ENCODE measurements around the gene SLC4A8.

Gene SLC4A8

DNA sequence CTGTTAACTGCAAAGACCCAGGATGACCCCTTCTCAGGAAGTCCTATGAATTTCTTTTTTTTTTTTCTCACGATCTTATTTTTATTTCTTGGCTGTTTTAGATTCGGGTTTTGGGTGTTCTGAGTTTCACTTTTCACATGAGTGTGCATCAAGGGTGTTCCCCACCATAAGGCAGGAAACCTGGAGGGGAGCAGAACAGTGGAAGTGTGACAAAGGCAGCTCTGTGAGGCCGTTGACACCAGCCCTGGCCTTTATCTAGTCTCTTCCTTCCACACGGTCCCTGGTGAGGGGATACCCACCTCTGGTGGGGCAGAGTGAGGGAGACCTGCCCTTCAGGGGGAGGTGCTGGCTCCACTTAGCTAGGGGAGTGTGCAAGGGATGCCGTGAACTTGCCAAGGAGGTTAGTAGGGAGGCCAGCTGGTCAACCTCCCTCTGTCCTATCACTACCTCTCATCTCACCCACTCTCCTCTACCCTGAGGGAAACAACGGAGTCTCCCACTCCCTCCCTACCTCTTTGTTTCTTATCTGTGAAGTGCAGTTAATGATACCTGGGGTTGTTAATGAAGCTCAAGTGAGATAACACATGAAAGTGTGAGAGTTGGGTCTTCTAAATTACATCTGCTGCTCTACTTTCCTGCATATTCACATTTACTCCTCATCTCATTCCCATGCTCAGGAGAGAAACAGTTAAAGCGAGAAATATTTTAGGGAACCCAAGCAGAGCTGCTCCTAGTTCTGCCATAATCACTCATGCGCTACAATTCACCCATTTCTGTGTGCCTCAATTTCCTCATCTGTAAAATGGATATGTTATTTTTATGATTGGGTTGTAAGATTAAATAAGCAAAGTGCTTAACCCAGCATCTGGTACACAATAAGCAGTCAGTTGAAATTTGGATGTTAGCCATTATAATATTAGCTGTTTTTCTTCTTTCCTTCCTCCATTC lies 29.1 kb upstream of the SLC4A8 start:
- no peak for DNase-seq

DNA sequence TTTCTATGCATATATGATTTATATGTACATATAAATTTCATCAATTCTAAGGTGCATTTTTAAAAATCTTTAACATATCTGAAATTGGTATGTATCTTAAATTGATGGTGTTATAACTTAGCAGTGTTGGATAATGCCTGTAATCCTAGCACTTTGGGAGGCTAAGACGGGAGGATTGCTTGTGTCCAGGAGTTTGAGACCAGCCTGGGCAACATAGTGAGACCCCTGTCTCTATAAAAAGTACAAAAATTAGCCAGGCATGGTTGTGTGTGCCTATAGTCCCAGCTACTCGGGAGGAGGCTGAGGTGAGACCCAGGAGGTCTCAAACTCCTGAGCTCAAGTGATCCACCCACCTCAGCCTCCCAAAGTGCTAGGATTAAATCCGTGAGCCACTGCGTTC lies 27.0 kb upstream of the SLC4A8 start:
- DNase-seq, result no peak

DNA sequence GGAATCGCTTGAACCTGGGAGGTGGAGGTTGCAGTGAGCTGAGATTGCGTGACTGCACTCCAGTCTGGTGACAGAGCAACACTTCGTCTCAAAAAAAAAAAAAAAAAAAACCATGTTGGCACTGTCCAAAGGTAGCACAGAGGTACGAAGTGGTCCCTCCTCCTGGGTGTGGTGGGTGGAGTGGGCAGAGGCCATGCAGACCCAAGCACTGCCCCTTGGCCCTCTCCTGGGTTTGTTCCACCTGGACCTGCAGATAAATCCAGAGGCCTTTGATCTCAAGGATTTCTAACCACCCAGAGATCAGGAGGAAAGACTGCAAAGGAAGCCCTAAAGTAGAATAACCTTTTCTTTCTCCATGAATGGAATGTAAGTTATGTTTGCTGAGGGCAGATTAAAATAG lies 24.7 kb upstream of the SLC4A8 start:
- DNase-seq, result no peak

DNA sequence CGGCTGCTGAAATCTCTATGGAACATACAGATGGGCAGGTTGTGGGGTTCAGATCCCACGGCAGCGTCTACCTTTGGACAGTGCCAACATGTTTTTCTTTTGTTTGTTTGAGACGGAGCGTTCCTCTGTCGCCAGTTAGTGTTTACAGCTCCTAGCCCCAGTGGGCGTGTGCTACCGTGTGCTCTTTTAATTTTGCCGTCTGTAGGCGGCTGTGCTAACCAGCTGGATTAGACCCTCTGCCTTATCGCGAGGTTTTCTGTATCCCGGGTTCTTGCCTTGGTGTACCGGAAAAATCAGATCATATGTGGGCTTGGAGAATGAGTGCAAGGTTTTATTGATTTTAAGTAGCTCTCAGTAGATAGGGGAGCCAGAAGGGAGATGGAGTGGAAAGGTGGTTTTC lies 23.6 kb upstream of the SLC4A8 start:
- DNase-seq, result no peak

DNA sequence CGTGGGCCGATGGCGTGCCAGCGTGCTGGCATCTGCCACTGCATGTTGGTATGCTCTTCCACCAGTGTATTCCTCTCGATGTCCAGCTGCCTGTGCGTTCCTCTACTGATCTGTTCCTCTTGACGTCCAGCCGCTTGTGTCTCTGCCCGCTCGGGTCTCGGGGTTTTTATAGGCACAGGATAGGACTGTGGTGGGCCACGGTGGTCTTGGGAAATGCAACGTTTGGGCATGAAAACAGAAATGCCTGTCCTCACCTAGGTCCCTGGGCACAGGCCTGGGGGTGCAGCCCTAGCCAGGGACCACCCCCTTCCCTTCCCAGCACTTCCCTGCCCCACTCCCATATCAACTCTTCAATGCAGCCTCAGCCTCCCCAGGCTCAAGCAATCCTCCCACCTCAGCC lies 23.1 kb upstream of the SLC4A8 start:
- no peak for DNase-seq

DNA sequence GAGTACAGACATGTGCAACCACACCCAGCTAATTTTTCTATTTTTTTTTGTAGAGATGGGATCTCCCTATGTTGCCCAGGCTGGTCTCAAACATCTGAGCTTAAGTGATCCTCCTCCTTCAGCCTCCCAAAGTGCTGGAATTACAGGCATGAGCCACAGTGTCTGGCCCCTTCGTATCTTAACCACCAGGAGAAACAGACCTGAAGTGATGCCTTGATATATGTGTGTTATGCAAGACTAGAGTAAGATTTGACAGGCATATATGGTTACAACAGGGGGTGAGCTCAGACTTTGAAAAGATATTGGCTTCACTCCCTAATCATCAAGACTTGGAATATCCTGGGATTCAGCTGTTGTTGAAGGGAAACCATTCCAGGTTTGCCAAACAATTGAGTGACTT lies 22.7 kb upstream of the SLC4A8 start:
- DNase-seq, result no peak

DNA sequence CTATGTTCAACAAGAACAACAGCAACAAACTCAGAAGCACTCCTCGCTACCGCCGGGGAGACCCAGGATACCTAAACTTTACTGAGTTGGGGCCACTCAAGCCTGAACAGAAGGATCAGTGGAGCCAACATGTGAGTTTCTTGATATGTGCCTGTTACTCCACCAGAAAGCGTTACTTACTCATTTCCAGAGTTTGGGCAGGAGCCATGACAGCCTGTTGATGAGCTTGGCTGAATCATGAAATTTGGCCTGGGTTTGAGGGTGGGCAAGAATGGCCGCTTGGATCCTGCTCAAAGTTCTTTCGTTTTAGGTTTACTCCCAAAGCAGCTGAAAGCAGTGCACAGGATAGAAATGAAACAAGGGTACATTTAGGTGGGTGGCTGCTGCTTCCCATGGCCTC lies 21.5 kb upstream of the SLC4A8 start:
- no peak for DNase-seq

DNA sequence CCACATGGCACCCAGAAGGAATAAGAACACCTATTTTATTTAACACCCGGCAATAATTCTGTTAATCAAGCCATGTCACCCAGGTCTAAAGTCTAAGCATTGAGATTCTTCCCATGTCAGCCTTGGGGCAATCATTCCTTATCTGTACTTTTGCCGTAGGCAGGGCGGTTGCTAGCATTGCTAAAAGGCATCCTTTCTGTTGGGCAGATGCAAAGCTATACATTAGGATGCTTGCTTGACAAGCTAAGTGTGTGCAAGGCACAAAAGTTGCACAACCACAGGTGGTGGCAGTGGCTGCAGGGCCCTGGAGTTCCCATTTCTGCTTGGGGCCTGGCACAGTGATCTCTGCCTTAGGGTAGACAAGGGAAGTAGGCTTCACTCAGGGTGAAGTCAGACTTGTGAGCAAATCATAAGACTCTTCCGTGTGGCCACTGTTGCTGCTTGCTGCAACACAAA lies 20.9 kb upstream of the SLC4A8 start:
- no peak for DNase-seq

DNA sequence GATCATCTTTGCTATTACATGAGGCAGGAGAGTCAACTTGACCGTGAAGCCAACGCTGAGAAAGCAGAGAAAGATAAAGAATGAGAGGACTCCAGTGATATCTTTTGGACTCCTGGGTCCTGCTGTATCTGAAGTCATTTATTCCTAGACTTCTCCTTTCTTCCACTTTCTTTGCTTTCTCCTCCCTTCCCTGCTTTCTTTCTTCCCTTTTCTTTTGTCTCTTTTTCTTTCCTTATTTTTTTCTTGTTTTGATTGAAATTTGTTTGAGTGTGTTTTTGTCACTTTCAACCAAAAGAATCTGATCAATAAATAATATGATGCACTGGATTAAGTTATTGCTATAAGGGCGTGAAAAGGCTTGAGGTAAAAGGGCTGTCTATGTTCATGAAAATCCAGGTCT lies 20.0 kb upstream of the SLC4A8 start:
- no peak for DNase-seq

DNA sequence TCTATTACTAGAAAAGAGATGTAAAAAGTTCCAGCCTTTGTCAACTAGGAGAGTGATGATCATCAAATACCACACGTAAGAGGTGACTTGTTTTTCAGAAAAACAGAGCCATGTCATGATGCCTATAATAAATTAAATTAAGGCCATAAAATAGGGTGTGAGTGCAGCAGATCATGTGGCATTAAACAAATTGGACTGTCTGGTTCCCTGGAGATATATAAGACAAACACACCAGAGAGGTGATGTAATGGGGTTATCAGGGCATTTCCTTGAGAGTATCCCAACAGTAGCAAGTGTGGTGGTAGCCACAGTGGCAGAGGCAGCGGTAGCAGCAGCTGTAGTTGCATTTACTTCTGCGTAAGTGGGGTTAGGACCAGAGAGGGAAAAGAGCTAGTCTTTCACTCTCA lies 18.8 kb upstream of the SLC4A8 start:
- DNase-seq, result no peak

DNA sequence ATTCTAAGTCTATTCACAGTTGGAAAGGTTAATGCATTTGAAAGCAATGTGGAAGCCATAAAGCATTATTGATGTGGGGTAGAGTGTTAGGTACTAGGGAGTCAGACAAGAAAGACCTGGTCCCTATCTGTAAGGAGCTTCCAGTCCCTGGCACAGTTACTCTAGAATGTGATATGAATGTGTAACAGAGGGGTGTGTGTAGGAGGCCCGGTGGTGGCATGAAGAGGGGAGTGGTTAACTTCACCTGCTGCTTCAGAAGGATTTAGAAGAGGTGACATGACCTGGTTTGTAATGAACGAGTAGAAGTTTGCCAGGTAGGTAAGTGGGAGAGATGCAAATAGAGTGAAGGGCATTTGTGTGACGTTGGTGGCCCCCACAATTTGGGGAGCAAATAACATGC lies 18.3 kb upstream of the SLC4A8 start:
- DNase-seq, result no peak

DNA sequence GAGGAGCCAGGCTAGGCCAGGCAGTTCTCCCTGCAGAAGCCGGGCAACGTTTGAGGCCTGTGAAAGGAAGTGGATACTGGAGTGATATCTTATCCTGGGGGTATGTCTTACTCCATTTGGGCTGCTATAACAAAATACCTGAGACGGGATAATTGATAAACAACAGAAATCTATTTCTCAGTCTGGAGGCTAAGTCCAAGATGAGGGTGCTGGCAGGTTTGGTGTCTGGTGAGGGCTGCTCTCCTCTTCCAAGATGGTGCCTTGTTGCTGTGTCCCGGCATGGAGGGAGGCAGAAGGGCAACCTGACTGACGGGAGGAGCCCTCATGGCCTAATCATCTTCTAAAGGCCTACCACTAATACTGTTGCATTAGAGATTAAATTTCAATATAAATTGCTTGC lies 17.8 kb upstream of the SLC4A8 start:
- no peak for DNase-seq

DNA sequence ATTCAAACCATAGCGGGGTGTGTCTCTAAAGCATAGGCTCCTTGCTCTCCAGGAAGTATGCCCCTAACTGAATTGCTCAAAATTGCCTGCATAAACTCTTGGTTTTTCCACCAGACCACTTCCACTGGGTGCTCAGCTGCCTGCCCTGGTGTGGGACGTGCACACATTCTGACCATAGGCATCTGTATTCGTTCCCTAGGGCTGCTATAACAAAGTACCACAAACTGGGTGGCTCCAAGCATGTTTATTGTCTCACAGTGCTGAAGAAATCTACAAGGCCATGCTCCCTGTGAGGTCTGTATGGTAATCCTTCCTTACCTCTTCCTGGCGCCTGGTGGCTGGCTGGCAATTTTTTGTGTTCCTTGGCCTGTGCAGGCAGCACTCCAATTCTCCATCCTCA lies 17.0 kb upstream of the SLC4A8 start:
- no peak for DNase-seq

DNA sequence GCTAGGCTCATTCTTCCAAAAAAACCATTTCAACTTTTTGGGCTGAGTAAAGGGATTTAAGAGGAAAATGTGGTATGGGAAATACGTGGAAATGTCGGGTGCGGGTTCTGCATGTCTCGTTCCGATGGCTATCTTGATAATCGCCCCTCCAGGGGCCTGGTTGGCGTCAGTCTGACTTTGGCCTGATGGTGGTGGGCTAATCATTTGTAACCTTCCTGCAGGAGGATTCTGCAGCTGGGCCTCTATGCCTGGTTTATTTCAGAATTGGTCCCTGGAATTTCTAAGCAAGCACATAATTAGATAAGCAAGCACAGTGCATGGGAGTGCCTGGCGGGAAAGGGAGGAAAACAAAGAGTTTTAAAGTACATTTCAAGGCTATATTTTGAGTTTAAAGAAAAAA lies 14.8 kb upstream of the SLC4A8 start:
- no peak for DNase-seq

DNA sequence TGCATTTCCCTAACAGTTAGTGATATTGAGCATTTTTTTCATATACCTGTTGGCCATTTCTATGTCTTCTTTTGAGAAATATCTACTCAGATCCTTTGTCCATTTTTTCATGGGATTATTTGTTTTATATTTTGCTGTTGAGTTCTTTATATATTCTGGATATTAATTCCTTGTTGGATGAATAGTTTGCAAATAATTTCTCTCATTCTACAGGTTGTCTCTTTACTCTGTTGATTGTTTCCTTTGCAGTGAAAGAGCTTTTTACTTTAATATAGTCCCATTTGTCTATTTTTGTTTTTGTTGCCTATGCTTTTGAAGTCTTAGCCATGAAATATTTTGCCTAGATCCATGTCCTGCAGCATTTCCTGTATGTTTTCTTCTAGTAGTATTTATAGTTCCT lies 11.5 kb upstream of the SLC4A8 start:
- DNase-seq, result no peak

DNA sequence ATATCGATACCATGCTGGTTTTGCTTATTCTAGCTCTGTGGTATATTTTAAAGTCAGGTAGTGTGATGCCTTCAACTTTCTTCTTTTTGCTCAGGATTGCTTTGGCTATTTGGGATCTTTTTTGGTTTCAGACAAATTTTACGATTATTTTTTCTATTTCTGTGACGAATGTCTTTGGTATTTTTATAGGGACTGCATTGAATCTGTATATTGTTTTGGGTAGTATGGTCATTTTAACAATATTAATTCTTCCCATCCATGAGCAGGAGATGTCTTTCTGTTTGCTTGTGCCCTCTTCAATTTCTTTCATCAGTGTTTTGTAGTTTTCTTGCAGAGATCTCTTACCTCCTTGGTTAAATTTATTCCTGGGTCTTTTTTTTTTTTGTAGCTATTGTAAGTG lies 10.8 kb upstream of the SLC4A8 start:
- DNase-seq, result no peak

DNA sequence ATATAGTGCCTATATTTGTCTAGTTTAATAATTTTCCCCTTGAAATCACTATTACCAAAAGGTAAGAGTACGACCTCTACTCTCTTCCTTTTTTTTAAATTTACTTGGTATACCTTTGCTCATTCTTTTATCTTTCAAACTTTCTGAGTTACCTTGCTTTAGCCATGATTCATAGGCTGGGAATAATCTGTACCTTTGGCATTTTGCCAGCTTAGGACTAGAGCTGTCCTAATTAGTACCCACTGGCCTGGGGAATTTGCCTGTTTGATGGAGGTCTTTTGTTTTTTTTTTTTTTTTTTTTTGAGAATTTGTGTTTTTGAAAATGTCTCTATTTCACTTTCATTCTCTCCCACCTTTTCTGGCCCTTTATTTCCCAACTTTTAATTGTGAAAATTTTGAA lies 8.7 kb upstream of the SLC4A8 start:
- no peak for DNase-seq

DNA sequence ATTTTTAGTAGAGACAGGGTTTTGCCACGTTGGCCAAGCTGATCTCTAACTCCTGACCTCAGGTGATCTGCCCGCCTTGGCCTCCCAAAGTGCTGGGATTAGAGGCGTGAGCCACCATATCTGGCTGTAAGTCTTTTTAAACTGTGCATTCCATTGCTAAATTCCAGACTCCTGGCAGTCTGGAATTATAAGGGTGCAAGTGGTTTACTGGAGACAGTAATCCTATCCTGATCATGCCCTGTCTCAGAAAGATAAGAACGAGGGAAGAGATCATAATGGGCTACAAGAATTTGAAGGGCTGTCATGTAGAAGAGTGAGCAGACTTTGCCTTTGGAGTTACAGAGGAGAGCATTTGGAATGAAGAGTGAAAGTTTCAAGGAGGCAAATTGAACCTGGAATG lies 6.8 kb upstream of the SLC4A8 start:
- no peak for DNase-seq

DNA sequence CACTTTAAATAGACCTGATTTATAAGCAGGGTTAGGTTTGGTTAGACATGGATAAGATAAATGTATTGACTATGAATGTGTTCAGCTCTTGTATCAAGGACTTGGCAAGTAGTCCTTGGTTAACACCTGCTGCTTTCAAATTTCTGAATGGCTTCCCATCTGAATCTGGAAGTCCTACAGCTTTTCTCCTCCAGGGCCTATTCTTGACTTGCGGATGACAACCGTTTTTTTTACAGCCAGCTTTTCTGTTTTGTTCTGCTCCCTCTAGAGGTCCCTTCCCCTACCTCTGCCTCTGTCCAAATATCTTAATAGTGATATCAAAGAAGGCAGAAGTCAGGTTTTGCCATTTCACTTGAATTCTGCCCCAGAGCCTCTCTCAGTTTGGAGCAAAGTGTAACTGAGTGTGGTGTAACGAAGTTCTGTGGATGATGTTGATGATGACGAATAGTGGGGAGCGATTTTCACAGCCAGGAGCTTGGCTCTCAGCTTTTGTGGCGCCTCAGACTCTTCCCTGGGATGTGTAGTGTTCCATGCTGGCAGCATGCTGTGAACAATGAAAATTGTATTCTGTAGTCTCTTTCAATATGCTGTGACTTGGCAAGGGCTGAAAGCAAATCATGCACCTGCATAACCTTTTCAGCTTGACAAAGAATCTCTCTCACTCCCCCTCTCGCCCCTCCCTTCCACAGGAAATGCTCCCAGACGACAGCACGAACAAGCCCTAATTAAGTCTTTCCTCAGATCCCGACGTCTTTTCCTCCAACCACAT lies 5.0 kb upstream of the SLC4A8 start:
- no peak for DNase-seq

DNA sequence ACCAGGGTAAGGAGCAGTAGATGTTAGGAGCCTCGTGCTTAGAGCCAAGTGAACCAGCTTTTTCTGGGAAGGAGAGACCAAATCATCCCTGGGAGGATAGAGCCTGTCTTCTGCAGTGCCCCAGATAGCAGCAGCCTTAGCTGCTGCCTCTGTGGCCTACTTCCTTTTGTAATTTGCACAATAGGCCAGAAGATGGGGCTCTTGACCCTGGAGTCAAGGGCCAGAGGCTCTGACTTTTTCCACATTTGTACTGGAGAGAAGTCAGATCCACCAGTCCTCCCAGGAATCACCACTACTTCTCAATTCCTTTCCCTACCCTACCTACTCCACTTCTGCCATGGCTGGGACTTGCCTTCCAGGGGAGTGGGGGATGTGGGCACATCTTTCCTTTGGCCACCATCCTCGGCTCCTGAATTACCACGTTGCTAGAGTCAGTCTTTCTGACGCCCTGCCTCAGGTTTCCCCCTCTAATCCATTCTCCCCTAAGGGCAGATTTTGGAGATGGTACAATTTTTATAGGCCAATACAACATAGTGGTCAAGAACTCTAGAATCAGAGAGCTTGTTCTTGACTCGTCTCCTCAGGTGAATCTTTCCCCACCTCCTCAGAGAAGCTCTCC lies 3.3 kb upstream of the SLC4A8 start:
- DNase-seq, result peak; percentile 75

DNA sequence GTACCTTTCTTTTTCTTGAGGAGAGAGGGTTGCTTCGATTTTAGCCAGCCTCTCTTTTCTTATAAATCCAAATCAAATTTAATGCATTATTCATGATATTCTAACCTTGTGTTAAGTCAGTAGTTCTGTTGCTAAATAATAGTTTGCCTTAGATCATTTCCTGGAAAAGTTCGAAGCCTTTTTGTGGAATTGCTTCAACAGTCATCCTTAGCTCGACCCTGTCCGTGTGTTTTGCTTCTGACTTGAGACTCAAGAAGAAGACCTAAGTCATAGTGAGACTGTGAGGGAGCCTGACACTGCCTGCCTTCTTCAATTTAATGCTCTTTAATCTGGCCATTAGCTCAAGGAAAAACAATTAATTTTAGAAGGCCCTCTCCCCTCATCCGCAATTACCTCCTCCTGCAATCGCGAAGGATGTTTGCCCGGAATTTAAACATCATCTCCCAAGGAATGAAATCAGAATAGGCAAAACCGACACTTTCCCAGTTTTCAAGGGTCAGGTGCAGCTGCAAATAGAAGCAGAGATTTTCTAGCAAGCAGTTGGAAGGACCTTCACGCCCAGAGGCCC lies 453 bp upstream of the SLC4A8 start:
- no peak for DNase-seq

DNA sequence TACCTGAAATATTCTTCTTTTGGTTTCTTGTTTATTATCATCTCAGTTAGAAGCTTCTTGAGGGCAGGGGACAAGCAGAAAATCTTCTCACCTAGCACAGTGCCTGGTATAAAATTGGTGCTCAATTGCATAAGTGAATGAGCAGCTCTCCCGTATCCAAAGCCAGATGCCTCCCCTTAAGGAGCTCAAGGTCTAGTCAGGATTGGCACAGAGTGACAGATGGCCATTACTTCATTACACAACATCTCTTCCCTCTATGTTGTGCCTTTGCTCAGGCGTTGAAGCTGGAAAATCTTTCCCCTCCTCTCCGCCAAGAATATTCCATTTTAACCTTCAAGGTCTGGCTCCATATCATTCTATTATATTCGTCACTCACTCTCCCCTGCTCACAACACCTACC lies 3.6 kb downstream of the SLC4A8 start:
- no peak for DNase-seq

DNA sequence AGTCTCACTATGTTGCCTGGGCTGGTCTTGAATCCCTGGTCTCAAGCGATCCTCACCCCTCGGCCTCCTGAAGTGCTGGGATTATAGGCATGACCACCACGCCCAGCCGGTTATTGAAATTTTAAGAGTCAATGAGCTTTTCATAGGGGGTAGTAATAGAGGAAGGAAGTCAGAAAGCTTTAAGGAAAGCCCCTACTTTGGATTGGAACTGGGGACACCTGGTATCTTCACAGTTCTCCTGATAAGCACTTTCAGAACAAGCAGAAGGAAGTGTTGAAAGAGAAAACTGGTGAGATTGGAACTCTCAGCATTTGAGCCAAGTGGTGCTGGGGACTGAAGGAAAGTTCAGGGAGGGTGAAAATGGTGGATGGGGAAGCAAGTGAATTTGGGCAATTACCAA lies 5.1 kb downstream of the SLC4A8 start:
- no peak for DNase-seq

Measured in fibroblast of skin of scalp (primary cell).